GM21786 (cell line): ENCODE results near the gene SPAG4.
A peak's percentile ranks its signal among the peaks of the same experiment; 100 is the strongest.

Source experiments
- ATAC-seq: cut with Tn5 transposase; IDR thresholded peaks from one replicate; pipeline ENCODE4 v1.9.1; 2021; ENCODE audit not compliant: unreplicated experiment

The SPAG4 gene

GRCh38 chr20:35652641-35653429, 37.2 kb downstream of the SPAG4 start:
- ATAC-seq = no peak

GRCh38 chr20:35653430-35653734, 37.8 kb downstream of the SPAG4 start:
- ATAC-seq = no peak

- no peak for ATAC-seq
Observed at GRCh38 chr20:35653893-35654292, 38.3 kb downstream of the SPAG4 start.

DNA sequence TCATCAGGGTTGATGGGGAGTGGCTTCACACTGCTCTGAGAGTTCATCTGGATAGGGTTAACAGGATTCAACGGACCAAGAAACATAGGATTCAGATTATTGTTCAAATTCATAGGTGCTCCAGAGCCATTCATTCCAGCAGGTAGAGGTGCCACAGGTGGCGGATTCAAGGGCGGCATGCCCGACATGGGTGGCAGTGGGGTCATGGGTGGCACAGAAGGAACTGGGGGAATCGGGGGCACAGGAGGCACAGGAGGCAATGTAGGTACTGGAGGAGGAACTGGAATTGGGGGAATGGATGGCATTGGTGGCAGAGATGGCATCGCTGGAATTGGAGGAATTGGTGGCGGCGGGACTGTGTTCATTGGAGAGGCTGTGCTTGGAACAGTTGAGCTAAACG, 38.8 kb downstream of the SPAG4 start:
- no peak for ATAC-seq

GRCh38 chr20:35657271-35657670, 41.6 kb downstream of the SPAG4 start:
- ATAC-seq = no peak

GRCh38 chr20:35660122-35660937, 44.7 kb downstream of the SPAG4 start:
- ATAC-seq = no peak

GRCh38 chr20:35661053-35661452, 45.4 kb downstream of the SPAG4 start:
- no peak for ATAC-seq

DNA sequence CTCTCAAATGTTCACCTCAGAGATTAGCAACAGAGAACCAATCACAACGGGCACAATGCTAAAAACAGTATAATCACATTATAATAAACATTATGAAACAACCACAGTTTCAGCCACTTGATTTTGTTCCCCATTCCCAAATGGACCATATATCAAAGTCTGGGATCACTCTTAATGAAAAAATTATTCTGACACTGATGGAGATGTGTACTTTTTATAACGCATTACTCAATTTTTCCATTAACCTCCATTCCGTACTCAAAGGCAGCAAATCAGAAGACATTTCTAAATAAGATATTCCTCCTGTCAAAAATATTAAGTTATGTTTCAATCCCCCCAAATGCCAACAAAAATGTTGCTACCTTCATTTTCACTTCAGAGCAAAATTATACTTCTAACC, 46.3 kb downstream of the SPAG4 start:
- no peak for ATAC-seq

- ATAC-seq = no peak
Observed at GRCh38 chr20:35662551-35662950, 46.9 kb downstream of the SPAG4 start.

DNA sequence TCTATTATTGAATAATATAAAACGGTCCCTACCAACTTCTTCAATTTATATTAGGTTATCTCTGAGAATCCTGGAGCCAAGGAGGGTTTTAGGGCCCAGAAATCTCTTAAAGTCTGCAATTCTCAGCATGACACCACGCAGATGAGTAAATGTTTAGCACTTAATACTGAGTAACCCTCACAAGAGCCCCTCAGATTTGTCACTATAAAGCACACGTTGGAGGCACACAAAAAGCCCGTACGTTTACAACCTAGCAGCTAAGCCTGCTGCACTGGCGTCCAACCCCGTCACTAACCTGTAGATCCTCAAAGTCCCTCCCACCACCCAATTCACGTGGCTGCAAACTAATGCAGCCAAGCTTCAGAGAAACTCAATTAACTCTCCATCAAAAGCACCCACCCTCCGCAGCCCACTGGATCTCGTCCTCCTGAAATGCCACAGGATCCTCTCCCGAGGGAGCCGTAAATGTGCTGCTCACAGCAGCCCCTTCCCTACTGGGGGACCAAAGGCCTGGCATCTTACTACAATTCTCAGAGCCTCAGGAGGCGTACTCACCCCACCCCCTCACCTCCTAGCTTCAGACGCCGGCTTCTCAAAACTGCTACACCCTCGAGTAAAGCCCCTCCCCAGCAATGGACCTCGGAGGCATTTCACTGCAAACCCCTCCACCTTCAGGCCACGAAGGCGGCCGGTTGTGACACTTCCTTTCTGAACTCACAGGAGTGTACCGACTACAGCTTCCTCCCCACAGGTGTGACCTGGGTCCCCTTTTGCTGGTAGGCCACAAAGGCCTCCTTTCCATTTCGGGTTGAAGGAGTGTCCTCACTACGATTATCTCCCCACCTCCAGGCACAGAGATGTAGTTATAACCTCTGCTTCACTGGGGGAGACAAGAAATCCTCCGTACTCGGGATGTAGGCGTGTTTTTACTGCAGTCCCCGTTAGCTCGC, 48.2 kb downstream of the SPAG4 start:
- peak; percentile 19 for ATAC-seq

- ATAC-seq = peak; percentile 77
Observed at GRCh38 chr20:35664466-35665206, 49.0 kb downstream of the SPAG4 start, which contains the start of the genes CPNE1 and RBM12. CPNE1 (minus strand) TSS chr20:35664900; CDS start chr20:35632923, 31,977 bp downstream. RBM12 (minus strand) TSS chr20:35664900; CDS start chr20:35655322, 9,578 bp downstream.

DNA sequence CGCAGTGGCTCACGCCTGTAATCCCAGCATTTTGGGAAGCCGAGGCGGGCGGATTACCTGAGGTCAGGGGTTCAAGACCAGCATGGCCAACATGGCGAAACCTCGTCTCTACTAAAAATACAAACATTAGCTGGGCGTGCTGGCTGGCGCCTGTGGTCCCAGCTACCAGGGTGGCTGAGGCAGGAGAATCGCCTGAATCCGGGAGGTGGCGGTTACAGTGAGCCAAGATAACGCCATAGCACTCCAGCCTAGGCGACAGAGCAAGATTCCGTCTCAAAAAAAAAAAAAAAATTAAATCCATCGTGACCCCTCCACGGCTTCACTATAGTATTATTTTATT, 50.3 kb downstream of the SPAG4 start:
- no peak for ATAC-seq

DNA sequence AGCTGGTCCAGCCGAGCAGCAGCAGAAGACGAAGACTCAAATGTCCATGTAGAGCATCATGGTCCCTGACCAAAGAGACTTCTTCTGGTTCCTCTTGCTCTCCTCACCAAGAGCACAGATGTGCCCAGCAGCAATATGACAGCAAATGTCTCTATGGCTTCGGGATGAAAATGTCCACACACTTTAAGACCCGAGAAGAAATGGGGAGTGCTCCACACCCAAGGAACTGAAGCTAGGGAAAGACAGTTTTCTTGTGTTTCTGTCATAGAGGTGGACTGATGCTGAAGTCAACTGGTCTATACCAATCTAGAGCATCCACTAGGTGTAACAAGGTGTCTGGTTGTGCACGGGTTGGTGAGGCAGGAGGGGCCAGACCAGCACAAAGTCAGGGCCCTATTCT, 53.6 kb downstream of the SPAG4 start:
- no peak for ATAC-seq

- no peak for ATAC-seq
Observed at GRCh38 chr20:35669681-35670080, 54.1 kb downstream of the SPAG4 start.
